HG02678 (cell line): ENCODE measurements around the gene CCDC47.

Source experiments
- ATAC-seq: cut with Tn5 transposase; IDR thresholded peaks from one replicate; pipeline ENCODE4 v1.9.1; 2021; ENCODE audit warnings: mild to moderate bottlenecking, moderate library complexity; ENCODE audit not compliant: unreplicated experiment

Gene CCDC47

DNA sequence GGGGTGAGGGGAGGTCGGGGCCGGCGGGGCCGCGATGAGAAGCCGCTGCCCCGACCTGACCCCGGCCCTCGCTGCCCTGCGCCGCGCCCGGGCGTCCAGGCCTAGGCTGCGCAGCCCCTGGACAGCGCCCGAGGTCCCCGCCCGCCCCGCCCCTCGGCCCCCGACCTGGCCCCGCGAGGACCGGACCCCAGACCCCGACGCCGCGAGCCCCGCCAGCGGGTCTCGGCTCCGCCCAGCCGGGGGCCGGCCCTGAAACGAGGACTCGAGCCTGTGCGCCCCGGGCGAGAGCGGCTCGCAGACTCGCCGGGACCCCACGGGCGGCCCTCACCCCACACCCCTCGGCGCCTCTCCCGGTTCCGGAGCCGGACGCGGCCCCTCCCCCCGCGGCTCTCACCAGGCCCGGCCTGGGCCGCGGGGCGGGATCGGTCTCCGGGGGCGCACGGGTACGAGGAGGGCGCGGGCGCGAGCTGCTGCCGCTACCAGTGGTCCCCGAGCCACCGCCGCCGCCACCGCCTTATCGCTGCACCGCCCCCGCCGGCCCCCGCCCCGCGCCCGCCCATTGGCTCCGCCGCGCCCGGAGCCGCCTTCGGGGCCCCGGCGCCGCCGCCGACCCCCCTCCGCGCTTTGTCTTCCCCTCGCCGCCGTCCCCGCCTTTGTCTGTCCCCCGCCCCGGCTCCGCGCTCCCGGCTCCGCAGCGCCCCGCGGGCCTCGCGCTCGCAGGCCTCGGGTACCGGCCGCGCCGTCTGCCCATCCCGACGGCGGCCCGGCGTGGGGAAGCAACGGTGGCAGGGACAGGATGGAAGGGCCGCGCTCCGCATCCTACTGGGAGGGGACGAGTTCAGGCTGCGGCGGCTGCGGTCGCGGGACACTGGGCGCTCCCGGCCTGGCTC, 73.5 kb downstream of the CCDC47 start, which contains the start of gene LIMD2:
Gene LIMD2, minus strand, starts transcription at position 488 of the 890 bp plus-strand sequence. CDS start 827 bp downstream, outside the sequence.
- peak; percentile 18 for ATAC-seq

DNA sequence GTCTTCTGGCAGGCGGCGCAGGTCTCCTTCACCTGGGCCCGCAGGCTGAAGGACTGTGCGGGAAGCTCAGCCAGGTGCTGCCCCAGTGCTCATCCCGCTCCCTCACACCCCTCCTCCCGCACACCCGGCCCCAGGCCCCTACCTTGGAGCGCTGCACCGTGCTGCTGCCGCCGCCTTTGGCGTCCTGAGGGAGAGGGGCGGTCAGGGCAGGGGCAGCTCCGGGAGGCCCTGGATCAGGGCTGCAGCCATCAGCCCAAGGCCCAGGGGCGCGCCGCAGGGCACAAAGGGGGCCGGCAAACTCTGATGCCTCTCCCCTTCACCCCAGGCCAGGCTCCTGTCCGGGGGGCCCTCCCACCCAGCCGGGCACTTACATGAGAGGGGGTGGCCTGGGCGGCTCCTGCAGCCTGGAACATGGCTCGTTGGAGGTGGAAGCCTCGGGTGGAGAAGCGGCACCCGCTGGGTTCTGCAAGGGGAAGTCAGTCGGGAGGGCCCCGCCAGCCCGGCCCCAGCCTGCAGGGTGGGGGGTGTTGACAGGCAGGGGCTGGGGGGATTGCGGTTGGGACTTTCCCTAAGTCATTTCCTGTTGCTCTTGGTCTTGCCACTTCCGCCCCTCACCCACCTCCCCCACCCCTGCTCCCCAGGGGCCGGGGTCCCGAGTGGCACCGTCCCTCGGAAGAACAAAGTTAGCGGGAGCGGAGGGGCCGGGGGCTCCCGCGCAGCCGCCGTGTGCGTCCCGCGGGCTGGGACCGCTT, 74.3 kb downstream of the CCDC47 start:
- ATAC-seq, result peak; percentile 33

DNA sequence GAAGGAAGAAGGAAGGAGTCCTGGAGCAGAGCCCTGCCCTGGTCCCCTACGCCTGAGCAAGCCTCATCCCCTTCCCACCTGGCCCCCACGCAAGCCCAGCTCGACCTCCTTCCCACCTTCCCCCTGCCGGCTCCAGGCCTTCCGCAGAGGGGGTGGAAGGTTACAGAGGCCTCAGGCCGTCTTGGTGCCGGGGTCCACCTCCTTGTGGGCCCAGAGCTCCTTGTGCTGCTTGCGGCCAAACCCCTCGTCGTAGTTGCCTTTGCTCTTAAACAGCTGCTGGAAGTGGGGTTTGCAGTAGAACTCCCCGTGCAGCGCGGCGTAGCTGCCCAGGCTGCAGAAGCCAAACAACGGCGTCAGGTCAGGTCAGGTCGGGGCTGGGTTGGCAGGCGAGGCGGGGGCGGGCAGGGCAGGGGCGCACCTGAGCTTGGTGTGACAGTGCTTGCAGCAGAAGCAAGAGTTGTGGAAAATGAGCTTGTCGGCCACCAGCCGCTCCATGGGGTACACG, 75.0 kb downstream of the CCDC47 start:
- ATAC-seq, result no peak

DNA sequence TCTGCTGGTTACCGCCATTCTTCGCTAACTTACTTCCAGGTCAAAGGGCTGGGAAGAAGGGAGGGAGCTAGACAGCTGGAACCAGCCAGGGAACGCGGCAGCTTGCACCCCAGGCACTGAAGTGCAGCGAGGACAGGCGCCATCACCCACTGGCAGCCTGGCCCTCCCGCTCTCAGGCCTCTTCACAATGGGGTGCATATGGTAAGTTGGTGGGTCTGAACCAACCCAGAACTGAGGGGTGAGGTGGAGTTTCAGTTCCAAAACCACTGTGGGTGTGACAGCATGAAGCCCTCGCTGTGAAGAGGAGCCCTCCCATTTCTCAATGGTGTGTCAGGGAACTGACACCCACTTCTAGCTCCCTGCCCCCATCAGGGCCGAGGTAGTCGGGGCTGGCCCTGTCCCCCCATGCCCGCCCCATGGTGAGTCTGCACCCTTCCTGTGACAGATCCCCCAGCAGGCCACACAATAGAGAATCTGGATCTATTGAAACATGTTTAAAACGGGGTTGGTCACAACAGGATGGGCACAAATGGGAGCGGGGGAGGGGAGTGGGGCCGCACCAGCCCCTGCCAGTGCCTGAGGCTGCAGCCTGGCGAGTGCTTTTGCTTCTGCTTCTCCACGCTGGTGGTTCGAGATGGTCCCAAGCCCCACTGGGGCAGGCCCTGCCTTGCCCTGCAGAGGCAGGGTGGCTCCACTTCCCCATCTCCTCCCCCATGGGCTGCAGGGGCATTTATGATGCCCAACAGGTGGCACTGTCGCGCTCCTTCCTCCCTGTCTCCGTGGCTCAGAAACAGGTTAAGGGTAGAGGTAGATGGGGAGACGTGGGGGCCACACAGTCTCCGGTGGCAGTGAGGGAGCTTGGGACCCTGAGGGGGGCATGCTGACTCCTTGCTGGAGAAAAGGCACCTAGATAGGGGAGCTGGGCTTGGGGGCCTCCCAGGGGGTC, 75.8 kb downstream of the CCDC47 start:
- ATAC-seq, result no peak

DNA sequence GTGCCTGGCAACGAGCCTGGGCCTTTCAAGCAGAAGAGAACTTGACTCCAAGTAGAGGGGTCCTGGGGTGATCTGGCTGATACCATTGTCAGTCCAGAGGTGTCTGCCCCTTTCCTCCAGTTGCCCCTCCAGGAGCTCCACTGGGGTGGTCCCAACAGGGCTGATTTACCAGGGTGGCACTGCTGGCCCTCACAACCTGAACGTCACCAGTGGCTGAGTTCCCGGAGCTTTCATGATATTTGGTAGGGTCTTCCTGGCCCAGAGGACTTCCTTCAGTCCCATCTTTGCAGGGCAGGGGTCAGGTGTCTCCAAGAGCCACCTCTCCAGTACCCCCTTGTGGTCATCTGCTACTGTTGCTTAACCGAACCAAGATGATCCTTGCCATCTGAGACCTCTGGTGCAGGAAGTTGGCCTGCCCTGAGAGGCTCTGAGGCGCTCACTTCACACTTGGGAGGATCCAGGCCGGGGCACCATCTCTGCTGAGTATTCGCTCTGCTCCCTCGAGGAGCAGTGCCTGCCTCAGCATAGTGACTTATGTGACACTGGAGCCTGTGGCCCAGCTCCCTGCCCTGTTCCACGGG, 76.9 kb downstream of the CCDC47 start:
- no peak for ATAC-seq

DNA sequence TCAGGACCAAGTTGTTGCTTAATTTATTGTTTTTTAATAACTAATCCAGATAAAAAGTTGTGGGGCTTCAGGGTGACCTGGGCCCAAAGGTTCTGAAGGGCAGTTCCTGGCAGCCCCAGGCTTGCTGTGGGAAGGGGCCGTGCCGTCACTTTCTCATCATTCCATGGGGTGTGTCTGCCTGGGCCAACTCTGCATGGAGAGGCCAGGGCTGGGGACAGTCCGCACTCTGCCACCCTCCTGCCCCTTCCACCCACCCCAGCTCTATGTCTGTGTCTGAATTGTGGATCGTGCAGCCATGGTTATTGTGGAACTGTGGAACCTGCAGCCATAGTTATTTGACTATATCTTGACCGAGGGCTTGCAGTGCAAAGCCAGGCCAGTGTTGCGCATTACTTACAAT, 77.5 kb downstream of the CCDC47 start:
- ATAC-seq, result no peak
